HL-60 (cell line): ENCODE measurements around the gene FAM124A.

Source experiments
- CTCF ChIP-seq: IDR thresholded peaks from one replicate; pipeline ENCODE4 v1.5.1; 2011; ENCODE audit warnings: low read length, control low read depth, inconsistent platforms; ENCODE audit not compliant: insufficient read depth
- POLR2AphosphoS5 ChIP-seq: IDR thresholded peaks from 2 replicates; pipeline ENCODE4 v1.6.1; 2012; ENCODE audit warnings: low read depth

- TF ChIP-seq CTCF (no peak), POLR2AphosphoS5 (no peak)
Measured at GRCh38 chr13:51292000-51292565, 69.9 kb downstream of the FAM124A start.
